ENCODE results near the gene SIRT7. TPM values are rescaled to one million over a fixed set of nuclear protein-coding genes. Genes with fewer than 3 reads are reported as not detected.
A peak's percentile ranks its signal among the peaks of the same experiment; 100 is the strongest.

Gene SIRT7
- total RNA-seq, 1 donor = 12.7 TPM

- no peak for TF ChIP-seq CTCF (IDR thresholded peaks at IDR 0.05; ENCODE audit: insufficient read depth, low read length)
- no peak overlapping the region for H3K4me3 ChIP-seq (ENCODE audit: low read depth, low read length)
- DNase-seq (ENCODE audit: low read depth) = no peak
These were observed 24.2 kb upstream of the SIRT7 start for GRCh38 chr17:81942167-81942553.

GRCh38 chr17:81941484-81942166 lies 23.6 kb upstream of the SIRT7 start:
- H3K4me3 ChIP-seq (ENCODE audit: low read depth, low read length) = no peak overlapping the region
- TF ChIP-seq CTCF (IDR thresholded peaks at IDR 0.05; ENCODE audit: insufficient read depth, low read length) = no peak

DNA sequence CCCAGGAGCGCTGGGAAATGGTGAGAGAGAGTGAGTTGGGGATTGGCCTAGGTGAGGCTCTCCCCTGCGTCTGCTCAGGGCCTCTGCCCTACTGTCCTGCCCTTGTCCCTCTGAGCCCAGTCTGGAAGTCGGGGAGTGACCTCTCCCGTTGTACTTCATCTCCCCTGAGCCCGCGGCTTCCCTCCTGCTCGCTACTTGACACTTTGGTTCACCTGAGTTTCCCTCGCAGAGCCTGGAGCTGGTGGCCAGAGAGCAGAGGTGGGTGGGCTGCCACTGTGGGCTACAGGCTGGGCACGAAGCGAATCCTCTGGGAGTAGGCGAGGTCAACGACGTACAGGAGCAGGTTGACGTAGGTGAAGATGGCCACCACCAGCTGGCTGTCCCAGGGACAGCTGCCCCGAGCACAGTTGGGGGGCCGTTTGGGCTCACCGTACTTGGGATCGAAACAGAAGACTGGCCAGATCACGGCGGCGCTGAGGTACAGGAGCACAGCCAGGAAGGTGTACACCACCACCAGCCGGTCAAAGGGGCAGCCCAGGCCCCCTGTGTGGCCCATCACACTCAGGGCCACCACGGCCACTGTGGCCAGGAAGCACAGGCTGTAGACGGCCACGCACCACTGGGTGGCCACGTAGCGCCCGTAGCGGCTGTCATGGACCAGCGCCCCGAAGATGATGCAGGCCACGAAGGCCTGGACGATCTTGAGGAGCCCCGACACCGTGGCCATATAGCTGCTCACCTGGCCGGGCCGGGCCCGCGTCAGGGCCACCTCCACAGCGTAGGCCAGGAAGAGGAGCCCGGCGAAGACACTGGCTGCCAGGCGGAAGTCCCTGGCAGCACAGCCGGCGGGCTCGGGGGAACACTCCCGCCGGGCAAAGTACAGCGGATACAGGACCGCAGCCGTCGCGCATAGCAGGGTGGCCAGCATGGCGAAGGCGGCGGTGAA lies 22.8 kb upstream of the SIRT7 start:
- no peak for DNase-seq (ENCODE audit: low read depth)
- no peak overlapping the region for H3K4me3 ChIP-seq (ENCODE audit: low read depth, low read length)
- no peak for TF ChIP-seq CTCF (IDR thresholded peaks at IDR 0.05; ENCODE audit: insufficient read depth, low read length)

More at GRCh38 chr17:81941484-81942166, 23.6 kb upstream of the SIRT7 start:
- DNase-seq (ENCODE audit: low read depth) = no peak

- no peak for TF ChIP-seq CTCF (IDR thresholded peaks at IDR 0.05; ENCODE audit: insufficient read depth, low read length)
- DNase-seq (ENCODE audit: low read depth) = peak; percentile 87
- no peak overlapping the region for H3K4me3 ChIP-seq (ENCODE audit: low read depth, low read length)
These were observed 22.0 kb upstream of the SIRT7 start for GRCh38 chr17:81939881-81940385.

DNA sequence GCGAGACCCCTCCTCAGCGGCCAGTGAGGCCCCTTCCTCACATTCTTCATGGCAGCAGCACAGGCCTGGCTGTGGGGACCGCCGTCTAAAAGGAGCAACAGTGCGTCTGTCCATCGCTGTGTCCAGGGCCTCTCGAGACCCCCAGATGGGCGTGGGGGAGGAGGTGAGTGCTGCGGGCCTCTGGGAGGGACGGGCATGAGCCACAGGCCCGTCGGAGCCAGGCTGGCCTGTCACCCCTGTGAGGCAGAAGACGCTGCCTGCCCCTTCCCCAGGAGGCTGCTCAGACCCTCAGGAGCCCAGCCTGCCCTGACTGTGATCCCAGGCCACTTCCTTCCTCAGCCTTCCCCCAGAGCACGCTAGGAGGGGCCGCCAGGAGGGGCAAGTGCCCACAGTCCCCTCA lies 21.2 kb upstream of the SIRT7 start:
- no peak for TF ChIP-seq CTCF (IDR thresholded peaks at IDR 0.05; ENCODE audit: insufficient read depth, low read length)

GRCh38 chr17:81935709-81936084 lies 17.7 kb upstream of the SIRT7 start:
- peak overlapping the region; percentile 56 for H3K4me3 ChIP-seq (ENCODE audit: low read depth, low read length)
- TF ChIP-seq CTCF (IDR thresholded peaks at IDR 0.05; ENCODE audit: insufficient read depth, low read length) = no peak
- no peak for DNase-seq (ENCODE audit: low read depth)

More for the DNA sequence above, 21.2 kb upstream of the SIRT7 start:
- no peak overlapping the region for H3K4me3 ChIP-seq (ENCODE audit: low read depth, low read length)
- DNase-seq (ENCODE audit: low read depth) = no peak
